ENCODE measurements around the gene CDT1.

CDT1 gene

DNA sequence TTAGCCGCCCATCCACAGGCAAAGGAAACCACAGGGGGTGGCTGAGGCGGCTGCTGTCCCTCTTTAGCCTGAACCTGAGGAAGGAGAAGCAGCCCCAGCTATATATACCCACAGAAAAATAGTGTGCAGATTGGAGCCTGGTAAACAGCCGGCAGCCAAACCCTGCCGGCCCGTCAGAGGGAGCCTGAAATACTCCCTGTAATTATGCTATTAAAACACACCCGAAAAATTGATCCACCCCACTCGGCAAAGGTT is 25.4 kb upstream of the CDT1 start:
- no peak overlapping the region for H3K9ac ChIP-seq (ENCODE audit: low read depth, low read length)
- H3K4me1 ChIP-seq (ENCODE audit: insufficient read depth, low read length): peaks cover 13% of the 10 kb centered on the region; the same call in 1 of the 2 replicates
- H3K36me3 ChIP-seq (ENCODE audit: insufficient read depth, low read length): no peaks in the 10 kb centered on the region
- H3K27me3 ChIP-seq (ENCODE audit: insufficient read depth, low read length): no peaks in the 10 kb centered on the region
- H3K9me3 ChIP-seq (ENCODE audit: insufficient read depth, low read depth, low read length): no peaks in the 10 kb centered on the region
- no peak overlapping the region for H3K27ac ChIP-seq (ENCODE audit: low read depth, low read length)
- 64% methylated on average over 7 of the region's 7 CpGs for WGBS
- H3K4me3 ChIP-seq (ENCODE audit: low read length): no peak overlapping the region

DNA sequence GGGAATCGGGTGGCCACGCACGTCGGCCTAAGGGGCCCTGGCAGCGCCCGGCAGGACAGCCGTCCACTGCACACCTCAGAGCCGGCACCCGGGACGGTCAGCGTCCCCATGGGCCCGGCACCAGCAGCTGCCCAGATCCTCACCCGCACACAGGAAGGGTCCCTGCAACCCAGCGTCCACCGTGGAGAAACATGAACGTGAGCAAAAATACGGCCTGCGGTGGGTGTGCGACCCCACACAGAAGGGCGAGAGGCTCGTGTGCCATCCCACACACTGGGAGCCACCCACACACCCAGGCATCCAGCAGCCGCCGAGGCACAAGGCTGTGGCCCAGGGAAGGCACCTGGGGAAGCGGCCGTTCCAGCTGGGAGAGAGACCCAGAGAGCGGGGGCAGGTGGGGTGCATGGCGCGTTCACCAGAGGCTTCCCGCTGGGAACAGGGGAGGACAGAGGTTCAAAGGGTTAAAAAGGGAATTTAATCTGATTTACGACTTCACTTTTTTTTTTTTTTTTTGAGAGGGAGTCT is 25.0 kb upstream of the CDT1 start:
- Histone ChIP-seq H3K9me3 (ENCODE audit: insufficient read depth, low read depth, low read length) (no peaks in the 10 kb centered on the region), H3K27me3 (ENCODE audit: insufficient read depth, low read length) (no peaks in the 10 kb centered on the region), H3K27ac (ENCODE audit: low read depth, low read length) (no peak overlapping the region), H3K4me1 (ENCODE audit: insufficient read depth, low read length) (peaks cover 17% of the 10 kb centered on the region; the same call in 1 of the 2 replicates), H3K9ac (ENCODE audit: low read depth, low read length) (no peak overlapping the region), H3K36me3 (ENCODE audit: insufficient read depth, low read length) (no peaks in the 10 kb centered on the region), H3K4me3 (ENCODE audit: low read length) (no peak overlapping the region)
- WGBS: 90% methylated on average over 30 of the region's 30 CpGs

DNA sequence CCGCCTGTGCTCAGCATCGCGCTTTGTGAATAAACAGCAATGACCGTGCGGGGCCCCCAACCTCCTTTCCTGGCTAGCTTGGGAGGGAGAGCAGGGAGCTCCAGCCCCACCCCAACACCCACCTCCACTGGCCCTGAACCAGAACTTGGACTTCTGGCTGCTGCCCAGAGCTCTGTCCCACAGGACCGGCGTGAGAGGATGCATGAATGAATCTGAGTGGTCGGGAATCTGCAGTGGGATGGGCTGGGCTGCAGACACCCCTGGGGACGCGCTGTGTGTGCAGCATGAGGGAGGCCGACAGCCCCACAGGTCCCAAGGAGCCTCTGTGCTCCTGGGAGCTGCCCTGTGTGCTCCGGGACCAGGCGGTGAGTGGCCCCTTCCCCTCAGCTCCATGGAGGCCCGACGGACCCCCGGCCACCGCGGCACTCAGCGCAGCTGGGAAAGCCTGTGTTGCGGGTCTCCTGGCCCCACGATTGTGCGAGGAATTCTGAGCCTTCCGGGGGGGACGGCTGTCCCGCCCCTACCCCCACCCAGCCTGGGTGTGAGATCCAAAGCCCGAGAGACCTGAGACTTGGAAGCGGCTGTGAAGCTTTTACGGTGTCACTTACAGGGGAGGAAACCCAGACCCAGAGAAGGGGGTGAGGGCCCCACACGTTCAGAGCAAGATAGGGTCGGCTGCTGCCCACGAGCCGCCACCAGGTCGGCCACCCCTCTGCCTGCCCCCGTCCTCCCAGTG is 24.0 kb upstream of the CDT1 start:
- Histone ChIP-seq H3K27ac (ENCODE audit: low read depth, low read length) (no peak overlapping the region), H3K9ac (ENCODE audit: low read depth, low read length) (no peak overlapping the region), H3K9me3 (ENCODE audit: insufficient read depth, low read depth, low read length) (no peaks in the 10 kb centered on the region), H3K4me1 (ENCODE audit: insufficient read depth, low read length) (peaks cover 22% of the 10 kb centered on the region; the same call in 1 of the 2 replicates), H3K27me3 (ENCODE audit: insufficient read depth, low read length) (no peaks in the 10 kb centered on the region), H3K36me3 (ENCODE audit: insufficient read depth, low read length) (no peaks in the 10 kb centered on the region), H3K4me3 (ENCODE audit: low read length) (no peak overlapping the region)
- 85% methylated on average over 34 of the region's 34 CpGs for WGBS

DNA sequence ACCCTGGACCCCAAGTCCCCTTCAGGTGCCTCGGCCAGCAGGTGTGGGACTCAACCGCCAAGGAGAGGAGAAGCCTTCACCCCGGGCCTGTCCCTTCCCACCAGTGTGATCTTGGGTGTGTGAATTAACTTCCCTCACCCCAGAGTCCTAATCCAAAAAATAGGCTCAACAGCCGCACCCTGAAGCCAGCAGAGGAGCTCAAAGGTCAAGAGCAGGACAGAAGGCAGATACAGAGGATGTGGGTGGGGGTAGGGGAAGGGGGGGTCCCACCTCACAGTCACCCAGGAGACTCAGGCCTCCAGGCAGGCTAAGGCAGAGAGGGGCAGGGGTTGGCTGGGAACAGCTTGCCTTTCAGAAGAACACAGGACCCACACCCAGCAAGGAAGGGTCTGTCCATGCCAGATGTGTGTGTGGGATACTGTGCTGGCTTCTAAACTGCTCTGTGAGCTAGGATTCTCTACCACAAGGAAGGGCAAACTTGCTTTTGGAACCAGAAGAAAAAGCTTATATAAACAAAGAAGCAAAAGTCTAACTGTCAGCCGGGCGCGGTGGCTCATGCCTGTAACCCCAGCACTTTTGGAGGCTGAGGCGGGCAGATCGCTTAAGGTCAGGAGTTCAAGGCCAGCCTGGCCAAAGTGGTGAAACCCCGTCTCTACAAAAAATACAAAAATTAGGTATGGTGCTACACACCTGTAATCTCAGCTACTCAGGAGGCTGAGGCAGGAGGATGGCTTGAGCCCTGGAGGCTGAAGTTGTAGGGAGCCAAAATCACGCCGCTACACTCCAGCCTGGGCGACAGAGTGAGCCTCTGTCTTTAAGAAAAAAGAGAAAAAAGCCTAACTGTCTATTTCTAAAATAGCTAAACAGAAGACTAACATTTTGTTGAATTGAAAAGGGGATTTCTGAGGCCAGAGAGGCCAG is 23.2 kb upstream of the CDT1 start:
- no peak overlapping the region for H3K9ac ChIP-seq (ENCODE audit: low read depth, low read length)
- WGBS: 84% methylated on average over 11 of the region's 13 CpGs
- no peaks in the 10 kb centered on the region for H3K36me3 ChIP-seq (ENCODE audit: insufficient read depth, low read length)
- peaks cover 2% of the 10 kb centered on the region for H3K27me3 ChIP-seq (ENCODE audit: insufficient read depth, low read length)
- peaks cover 22% of the 10 kb centered on the region; the same call in 1 of the 2 replicates for H3K4me1 ChIP-seq (ENCODE audit: insufficient read depth, low read length)
- H3K9me3 ChIP-seq (ENCODE audit: insufficient read depth, low read depth, low read length): no peaks in the 10 kb centered on the region
- H3K27ac ChIP-seq (ENCODE audit: low read depth, low read length): no peak overlapping the region
- no peak overlapping the region for H3K4me3 ChIP-seq (ENCODE audit: low read length)

DNA sequence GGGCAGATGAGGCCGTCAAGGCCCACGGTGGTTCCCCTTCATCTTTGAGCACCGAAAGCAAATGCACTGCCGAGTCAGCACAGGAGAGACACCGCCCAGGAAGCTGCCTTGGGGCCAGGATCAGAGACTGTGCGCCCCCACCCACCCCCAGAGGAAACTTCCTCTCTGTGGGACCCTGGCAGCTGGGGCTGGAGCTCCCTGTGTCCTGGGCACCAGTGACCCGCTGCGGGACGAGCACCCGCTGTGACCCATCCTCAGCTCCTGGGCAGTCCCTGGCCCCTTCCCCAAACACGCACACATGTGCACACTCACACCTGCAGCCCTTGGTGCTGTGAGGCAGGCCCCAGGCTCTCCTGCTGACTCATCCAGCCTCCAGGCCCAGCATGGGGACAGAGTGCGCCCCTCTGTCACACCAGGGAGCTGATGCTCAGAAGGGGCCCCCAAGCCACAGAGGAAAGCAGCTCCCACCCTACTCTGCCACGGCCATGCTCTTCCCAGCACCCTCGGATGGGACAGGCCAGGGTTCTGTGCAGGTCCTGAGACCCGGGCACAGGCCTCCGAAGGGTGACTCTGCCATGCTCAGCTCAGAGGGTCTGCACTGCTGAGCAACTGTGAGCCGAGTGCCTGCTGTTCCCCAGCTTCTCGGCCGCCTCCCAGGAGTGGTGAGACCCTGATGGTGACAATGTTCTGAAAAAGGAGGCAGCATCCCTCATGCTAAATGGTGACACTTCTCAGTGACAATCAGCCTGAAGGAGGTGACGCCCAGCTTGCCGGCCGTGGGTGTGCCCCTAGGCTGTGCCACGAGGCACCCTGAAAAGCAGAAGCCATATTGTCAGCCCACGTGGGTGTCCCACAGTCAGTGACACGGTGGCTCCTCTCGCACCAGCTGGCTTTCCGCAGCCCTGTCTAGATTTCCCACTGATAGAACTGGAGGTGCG is 22.2 kb upstream of the CDT1 start:
- H3K4me1 ChIP-seq (ENCODE audit: insufficient read depth, low read length): peaks cover 22% of the 10 kb centered on the region; the same call in 1 of the 2 replicates
- 87% methylated on average over 28 of the region's 28 CpGs for WGBS
- peaks cover 7% of the 10 kb centered on the region for H3K27me3 ChIP-seq (ENCODE audit: insufficient read depth, low read length)
- H3K4me3 ChIP-seq (ENCODE audit: low read length): no peak overlapping the region
- no peaks in the 10 kb centered on the region for H3K36me3 ChIP-seq (ENCODE audit: insufficient read depth, low read length)
- no peaks in the 10 kb centered on the region for H3K9me3 ChIP-seq (ENCODE audit: insufficient read depth, low read depth, low read length)
- no peak overlapping the region for H3K27ac ChIP-seq (ENCODE audit: low read depth, low read length)
- no peak overlapping the region for H3K9ac ChIP-seq (ENCODE audit: low read depth, low read length)

DNA sequence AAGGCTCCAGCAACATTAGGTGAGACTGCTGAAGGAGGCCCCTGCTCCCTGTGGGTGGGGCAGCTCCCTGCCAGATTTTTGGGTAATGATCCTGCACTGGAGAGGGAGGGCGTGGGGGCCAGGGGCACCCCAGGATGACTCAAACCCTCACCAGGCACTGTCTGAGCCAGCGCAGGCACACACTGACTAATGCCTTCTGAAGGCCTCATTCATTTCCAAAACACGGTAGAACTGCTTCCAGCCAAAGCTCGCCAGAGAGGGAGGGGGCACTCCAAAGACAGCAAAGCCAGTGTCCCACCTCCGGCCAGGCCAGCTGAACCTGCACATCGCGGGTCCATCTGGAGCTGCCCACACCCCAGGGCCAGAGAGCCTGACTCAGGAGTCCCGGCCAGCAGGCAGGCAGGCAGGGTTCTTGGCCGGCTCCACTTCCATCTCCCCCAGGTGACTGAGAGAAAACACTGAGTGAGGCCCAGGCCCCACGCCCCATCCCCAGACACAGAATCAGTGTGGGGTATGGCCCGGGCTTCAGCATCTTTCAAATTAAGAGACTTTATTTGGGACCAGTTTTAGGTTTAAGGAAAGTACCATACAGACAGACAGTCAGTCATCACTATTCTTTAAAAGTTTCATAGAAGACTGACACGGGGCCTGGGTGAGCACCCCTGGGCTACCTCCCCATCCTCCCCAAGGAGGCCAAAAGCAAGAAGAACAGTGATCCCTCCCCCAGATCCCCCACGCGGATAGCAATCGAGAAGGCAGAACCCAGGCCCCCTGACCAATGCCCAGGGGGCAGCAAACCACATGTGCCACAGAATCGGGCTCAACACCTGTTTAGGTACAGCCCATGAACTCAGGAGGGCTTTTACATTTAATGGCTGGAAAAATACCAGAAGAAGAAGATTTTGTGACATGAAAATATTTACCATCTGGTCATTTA is 20.9 kb upstream of the CDT1 start:
- Histone ChIP-seq H3K4me3 (ENCODE audit: low read length) (no peak overlapping the region), H3K27ac (ENCODE audit: low read depth, low read length) (no peak overlapping the region), H3K4me1 (ENCODE audit: insufficient read depth, low read length) (peaks cover 18% of the 10 kb centered on the region; the same call in 1 of the 2 replicates), H3K36me3 (ENCODE audit: insufficient read depth, low read length) (no peaks in the 10 kb centered on the region), H3K9ac (ENCODE audit: low read depth, low read length) (no peak overlapping the region), H3K27me3 (ENCODE audit: insufficient read depth, low read length) (peaks cover 7% of the 10 kb centered on the region), H3K9me3 (ENCODE audit: insufficient read depth, low read depth, low read length) (no peaks in the 10 kb centered on the region)
- 79% methylated on average over 16 of the region's 16 CpGs for WGBS

DNA sequence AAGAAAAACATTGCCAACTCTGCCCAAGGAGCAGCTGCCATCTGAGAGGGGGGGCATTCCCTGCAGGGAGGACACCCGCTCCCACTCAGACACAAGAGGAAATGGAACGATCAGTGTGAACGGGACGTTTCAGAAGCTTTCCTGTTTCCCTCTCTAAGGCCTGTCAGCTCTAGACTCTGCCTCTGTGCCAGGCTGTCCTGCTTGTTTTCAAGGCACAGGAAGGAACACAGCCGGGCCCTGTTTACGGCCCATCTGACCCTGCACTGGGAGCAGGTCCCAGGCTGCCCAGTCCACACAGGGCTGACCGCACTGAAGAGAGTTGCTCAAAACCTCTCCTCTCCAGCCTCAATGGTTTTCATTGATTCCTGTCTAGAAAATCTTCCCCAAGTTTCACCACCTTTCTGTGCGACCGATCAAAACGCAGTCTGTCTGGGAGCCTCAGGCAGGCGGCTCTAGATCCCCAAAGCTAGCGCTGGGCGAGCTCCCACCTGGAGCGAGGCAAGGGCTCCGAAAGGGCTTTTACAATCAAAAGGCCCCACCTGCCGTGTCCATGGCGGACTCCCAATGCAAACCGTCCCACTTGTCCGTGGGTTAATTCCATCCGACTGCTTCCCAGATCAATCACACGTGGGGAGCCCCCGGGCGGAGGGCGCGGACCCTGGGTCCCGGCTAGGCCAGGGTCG is 20.1 kb upstream of the CDT1 start:
- H3K9ac ChIP-seq (ENCODE audit: low read depth, low read length): peak overlapping the region; percentile 78; the same call in 1 of the 2 replicates
- H3K36me3 ChIP-seq (ENCODE audit: insufficient read depth, low read length): no peaks in the 10 kb centered on the region
- H3K9me3 ChIP-seq (ENCODE audit: insufficient read depth, low read depth, low read length): no peaks in the 10 kb centered on the region
- H3K27ac ChIP-seq (ENCODE audit: low read depth, low read length): no peak overlapping the region
- H3K27me3 ChIP-seq (ENCODE audit: insufficient read depth, low read length): peaks cover 7% of the 10 kb centered on the region
- peaks cover 14% of the 10 kb centered on the region; the same call in 1 of the 2 replicates for H3K4me1 ChIP-seq (ENCODE audit: insufficient read depth, low read length)
- 77% methylated on average over 27 of the region's 27 CpGs for WGBS
- peak overlapping the region; percentile 61 for H3K4me3 ChIP-seq (ENCODE audit: low read length)

DNA sequence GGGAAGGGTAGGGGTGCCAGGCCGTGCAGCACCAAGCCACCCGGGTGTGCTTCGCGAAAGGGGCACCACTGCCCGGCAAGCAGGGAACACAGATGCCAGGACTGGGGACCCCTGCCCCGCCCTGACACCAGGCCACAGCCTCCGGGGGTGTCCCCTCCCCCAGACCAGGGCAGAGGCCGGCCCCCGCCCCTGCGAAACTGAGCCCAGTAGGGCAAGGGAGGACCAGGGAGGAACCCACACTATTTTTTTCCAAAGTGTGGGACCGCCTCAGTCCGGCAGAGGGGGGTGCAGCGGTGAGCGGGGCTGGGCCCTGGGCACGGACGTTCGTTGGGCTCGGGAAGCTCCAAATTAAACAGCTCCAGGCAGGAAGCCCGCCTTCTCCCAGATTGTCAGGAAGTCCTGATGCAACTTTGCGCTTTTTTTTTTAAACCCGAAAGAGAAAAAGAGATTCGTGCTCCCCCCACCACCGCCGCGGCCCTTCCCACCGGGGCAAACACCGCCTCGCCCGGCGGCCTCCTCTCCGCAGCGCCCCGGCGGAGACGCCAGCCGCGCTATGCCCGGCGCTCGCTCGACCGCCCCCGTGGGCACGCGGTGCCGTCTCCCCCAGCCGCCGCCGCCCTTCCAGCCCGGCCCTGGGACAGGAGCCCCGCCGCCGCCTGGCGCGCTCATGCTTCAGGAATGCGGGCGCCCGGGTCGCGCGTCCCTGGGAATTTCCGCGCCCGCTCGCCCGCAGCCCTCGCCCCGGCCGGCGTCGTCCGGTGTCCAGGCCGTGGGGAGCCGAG is 19.3 kb upstream of the CDT1 start:
- Histone ChIP-seq H3K9ac (ENCODE audit: low read depth, low read length) (peak overlapping the region; percentile 78), H3K27ac (ENCODE audit: low read depth, low read length) (no peak overlapping the region), H3K36me3 (ENCODE audit: insufficient read depth, low read length) (no peaks in the 10 kb centered on the region), H3K4me3 (ENCODE audit: low read length) (peak overlapping the region; percentile 61), H3K4me1 (ENCODE audit: insufficient read depth, low read length) (peaks cover 14% of the 10 kb centered on the region; the same call in 1 of the 2 replicates), H3K9me3 (ENCODE audit: insufficient read depth, low read depth, low read length) (no peaks in the 10 kb centered on the region), H3K27me3 (ENCODE audit: insufficient read depth, low read length) (peaks cover 7% of the 10 kb centered on the region)
- WGBS: 7% methylated on average over 74 of the region's 74 CpGs

DNA sequence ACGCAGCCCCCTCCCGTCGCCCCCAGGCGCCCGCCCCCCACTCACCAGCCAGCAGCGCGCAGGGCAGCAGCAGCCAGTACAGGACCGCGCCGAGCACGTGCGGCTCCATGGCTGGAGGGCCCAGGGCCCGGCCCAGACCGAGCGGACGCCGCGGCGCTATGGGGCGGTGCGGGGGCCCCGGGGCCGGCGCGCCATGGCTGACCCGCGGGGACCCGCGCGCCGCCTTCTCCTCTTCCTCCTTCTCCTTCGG is 18.8 kb upstream of the CDT1 start:
- no peaks in the 10 kb centered on the region for H3K36me3 ChIP-seq (ENCODE audit: insufficient read depth, low read length)
- no peak overlapping the region for H3K27ac ChIP-seq (ENCODE audit: low read depth, low read length)
- peaks cover 7% of the 10 kb centered on the region for H3K27me3 ChIP-seq (ENCODE audit: insufficient read depth, low read length)
- peaks cover 14% of the 10 kb centered on the region; the same call in 1 of the 2 replicates for H3K4me1 ChIP-seq (ENCODE audit: insufficient read depth, low read length)
- peak overlapping the region; percentile 61 for H3K4me3 ChIP-seq (ENCODE audit: low read length)
- H3K9me3 ChIP-seq (ENCODE audit: insufficient read depth, low read depth, low read length): no peaks in the 10 kb centered on the region
- H3K9ac ChIP-seq (ENCODE audit: low read depth, low read length): peak overlapping the region; percentile 78
- WGBS: under 1% methylated on average over 32 of the region's 32 CpGs
